HCT116 (cell line): Measurements from ENCODE around the gene AQP5. TPM values are rescaled to one million over a fixed set of nuclear protein-coding genes. Genes with fewer than 3 reads are reported as not detected.

Experiments used
- ATAC-seq: fragments of 200-7000 bp; cut with Tn5 transposase; 2 replicates; pipeline ENCODE4 v1.9.1; 2020; ENCODE audit warnings: mild to moderate bottlenecking, moderate library complexity
- BruUV-seq: library from RNA; stranded (reverse); fragments of 400-500 nt; replicated peaks from 2 replicates; lab custom pipeline; 2021; lab: Mats Ljungman, UMichigan
- CTCF ChIA-PET: fragments of 300-600 bp; sonication (Branson Sonifier 250); formaldehyde crosslinking; loops from one replicate; lab custom pipeline; 2021; ENCODE audit warnings: antibody characterized with exemption; lab: Charles Lee
- POLR2A ChIA-PET: fragments of 300-600, 350-600 bp; sonication (Branson Sonifier 250); formaldehyde crosslinking; loops from one replicate; lab custom pipeline; 2021; ENCODE audit warnings: antibody characterized with exemption; lab: Charles Lee
- RAD21 ChIA-PET, 2 experiments: fragments of 300-600 bp; sonication (Branson Sonifier 250); formaldehyde crosslinking; loops; one replicate each; lab custom pipeline; 2023; ENCODE audit warnings: low total read pairs in 2 of 2; ENCODE audit not compliant: uncharacterized antibody in 2 of 2, unreplicated experiment in 2 of 2, low non-redundant PET in 1 of 2; lab: Charles Lee
- DNase-seq: peaks from one replicate; pipeline ENCODE4 v3.0.0-alpha.2; 2010; ENCODE audit warnings: low read depth, low spot score
- H2AFZ ChIP-seq: fragments of 200-600 bp; shearing (Covaris generic), sonication (generic); 2 replicates; pipeline ENCODE4 v1.6.1; 2017; ENCODE audit warnings: low read depth, mixed run types, mixed read lengths, antibody characterized with exemption, low read length; ENCODE audit not compliant: poor library complexity, severe bottlenecking
- H3K27ac ChIP-seq: 2 replicates; pipeline ENCODE4 v1.5.1; 2012; ENCODE audit warnings: low read depth, low read length
- H3K27me3 ChIP-seq: fragments of 200-600 bp; sonication (generic); 2 replicates; pipeline ENCODE4 v1.6.1; 2016; ENCODE audit warnings: mixed run types, low read length, mixed read lengths; ENCODE audit not compliant: insufficient read depth
- H3K36me3 ChIP-seq, 2 experiments: fragments of 200-500 bp in 1 of 2; fragments of 200-600 bp in 1 of 2; sonication (Bioruptor generic) in 1 of 2; sonication (generic) in 1 of 2; 2 replicates each; pipeline versions ENCODE4 v1.5.1 to v1.6.1; 2014 to 2016; ENCODE audit warnings: low read length in 2 of 2, inconsistent platforms in 1 of 2, mixed read lengths in 1 of 2, mixed run types in 1 of 2; ENCODE audit not compliant: insufficient read depth in 2 of 2, control insufficient read depth in 1 of 2
- H3K4me1 ChIP-seq, 2 experiments: fragments of 200-600 bp in 1 of 2; sonication (generic) in 1 of 2; 2 replicates each; pipeline versions ENCODE4 v1.5.1 to v1.6.1; 2012 to 2017; ENCODE audit warnings: low read length in 2 of 2, inconsistent platforms in 1 of 2, mild to moderate bottlenecking in 1 of 2, mixed read lengths in 1 of 2, mixed run types in 1 of 2, moderate library complexity in 1 of 2; ENCODE audit not compliant: insufficient read depth in 2 of 2, control insufficient read depth in 1 of 2
- H3K4me2 ChIP-seq: fragments of 200-600 bp; sonication (generic); 2 replicates; pipeline ENCODE4 v1.6.1; 2017; ENCODE audit warnings: mixed run types, low read length, mixed read lengths
- H3K4me3 ChIP-seq, 2 experiments: fragments of 200-600 bp in 1 of 2; sonication (generic) in 1 of 2; replicated peaks in 1 of 2; 2 replicates each; pipeline ENCODE4 v1.5.1; 2011 to 2016; ENCODE audit warnings: low read length in 2 of 2, control low read depth in 1 of 2, low read depth in 1 of 2, mild to moderate bottlenecking in 1 of 2, mixed read lengths in 1 of 2, mixed run types in 1 of 2
- H3K79me2 ChIP-seq: fragments of 200-600 bp; sonication (generic); 2 replicates; pipeline ENCODE4 v1.6.1; 2017; ENCODE audit warnings: mild to moderate bottlenecking, mixed run types, low read length, moderate library complexity, mixed read lengths; ENCODE audit not compliant: insufficient read depth
- H3K9ac ChIP-seq: fragments of 200-600 bp; sonication (generic); 2 replicates; pipeline ENCODE4 v1.6.1; 2016; ENCODE audit warnings: low read length, mixed read lengths
- H3K9me2 ChIP-seq: fragments of 200-600 bp; sonication (generic), shearing (Covaris generic); 2 replicates; pipeline ENCODE4 v1.6.1; 2017; ENCODE audit warnings: mixed run types, mild to moderate bottlenecking, moderate library complexity; ENCODE audit not compliant: insufficient read depth
- H3K9me3 ChIP-seq, 2 experiments: fragments of 200-500 bp in 1 of 2; fragments of 200-600 bp in 1 of 2; sonication (Bioruptor generic) in 1 of 2; sonication (generic) in 1 of 2; 2 replicates each; pipeline ENCODE4 v1.6.1; 2014 to 2017; ENCODE audit warnings: low read length in 2 of 2, mixed read lengths in 2 of 2, inconsistent platforms in 1 of 2, low read depth in 1 of 2, mild to moderate bottlenecking in 1 of 2, mixed run types in 1 of 2, moderate library complexity in 1 of 2; ENCODE audit not compliant: control insufficient read depth in 1 of 2, insufficient read depth in 1 of 2
- H4K20me1 ChIP-seq: fragments of 200-600 bp; sonication (generic), shearing (Covaris generic); 2 replicates; pipeline ENCODE4 v1.6.1; 2017; ENCODE audit warnings: mixed run types, mild to moderate bottlenecking, moderate library complexity; ENCODE audit not compliant: insufficient read depth
- CBX3 ChIP-seq: IDR thresholded peaks from 2 replicates; pipeline ENCODE4 v1.6.1; 2012; ENCODE audit warnings: low read depth
- EGR1 ChIP-seq: IDR thresholded peaks from 2 replicates; pipeline ENCODE4 v1.6.1; 2012; ENCODE audit warnings: low read depth
- ELF1 ChIP-seq: IDR thresholded peaks from 2 replicates; pipeline ENCODE4 v1.6.1; 2012; ENCODE audit warnings: low read depth, borderline replicate concordance
- EZH2phosphoT487 ChIP-seq: fragments of 200-600 bp; IDR thresholded peaks from 2 replicates; pipeline ENCODE4 v1.6.1; 2018; ENCODE audit warnings: antibody characterized with exemption, borderline replicate concordance
- FOSL1 ChIP-seq: IDR thresholded peaks from 2 replicates; pipeline ENCODE4 v1.6.1; 2012; ENCODE audit warnings: low read depth
- JUND ChIP-seq: IDR thresholded peaks from 2 replicates; pipeline ENCODE4 v1.6.1; 2012
- POLR2AphosphoS5 ChIP-seq: IDR thresholded peaks from 2 replicates; pipeline ENCODE4 v1.6.1; 2011; ENCODE audit warnings: mild to moderate bottlenecking, low read depth, low read length, moderate library complexity
- TCF7L2 ChIP-seq: IDR thresholded peaks from 2 replicates; pipeline ENCODE4 v1.7.0; 2011; ENCODE audit warnings: borderline replicate concordance, inconsistent platforms; ENCODE audit not compliant: insufficient read depth, insufficient read length; ENCODE audit errors: extremely low read depth
- YY1 ChIP-seq: IDR thresholded peaks from 2 replicates; pipeline ENCODE4 v1.6.1; 2011; ENCODE audit warnings: low read length, low read depth, moderate library complexity, mild to moderate bottlenecking; ENCODE audit not compliant: insufficient replicate concordance; ENCODE audit errors: extremely low read depth
- ZFX ChIP-seq: fragments of 450-650 bp; IDR thresholded peaks from 2 replicates; pipeline ENCODE4 v1.6.1; 2017
- ZNF274 ChIP-seq: fragments of 200-500 bp; sonication (Bioruptor generic); IDR thresholded peaks from 2 replicates; pipeline ENCODE4 v1.6.1; 2014; ENCODE audit warnings: mild to moderate bottlenecking, low read depth, low read length, inconsistent platforms
- intact Hi-C: fragments of 100-400 bp; cut with micrococcal nuclease; formaldehyde crosslinking; loops from 2 replicates; pipeline ENCODE4 v1.10.0; 2022
- total RNA-seq: library from RNA; stranded (reverse); gene quantifications from one replicate; pipeline ENCODE4 v1.2.1, GENCODE V29; 2021; ENCODE audit not compliant: unreplicated experiment
- TF ChIP-seq, protein P1 (sequence below): IDR thresholded peaks from 2 replicates; pipeline ENCODE4 v1.6.1; 2012
- TF ChIP-seq, protein P2 (sequence below), 3 experiments: fragments of 200-600 bp in 1 of 3; sonication (generic) in 1 of 3; IDR thresholded peaks in 2 of 3; conservative IDR thresholded peaks in 1 of 3; 2 replicates each; pipeline ENCODE4 v1.5.1; 2012 to 2017; ENCODE audit warnings: low read depth in 2 of 3, low read length in 2 of 3, antibody characterized with exemption in 1 of 3, borderline replicate concordance in 1 of 3, control low read depth in 1 of 3, mild to moderate bottlenecking in 1 of 3, mixed read lengths in 1 of 3, mixed run types in 1 of 3, moderate library complexity in 1 of 3; ENCODE audit not compliant: insufficient read depth in 1 of 3

AQP5 gene
- total RNA-seq, 1 experiment from 2014 or later: not detected

DNA sequence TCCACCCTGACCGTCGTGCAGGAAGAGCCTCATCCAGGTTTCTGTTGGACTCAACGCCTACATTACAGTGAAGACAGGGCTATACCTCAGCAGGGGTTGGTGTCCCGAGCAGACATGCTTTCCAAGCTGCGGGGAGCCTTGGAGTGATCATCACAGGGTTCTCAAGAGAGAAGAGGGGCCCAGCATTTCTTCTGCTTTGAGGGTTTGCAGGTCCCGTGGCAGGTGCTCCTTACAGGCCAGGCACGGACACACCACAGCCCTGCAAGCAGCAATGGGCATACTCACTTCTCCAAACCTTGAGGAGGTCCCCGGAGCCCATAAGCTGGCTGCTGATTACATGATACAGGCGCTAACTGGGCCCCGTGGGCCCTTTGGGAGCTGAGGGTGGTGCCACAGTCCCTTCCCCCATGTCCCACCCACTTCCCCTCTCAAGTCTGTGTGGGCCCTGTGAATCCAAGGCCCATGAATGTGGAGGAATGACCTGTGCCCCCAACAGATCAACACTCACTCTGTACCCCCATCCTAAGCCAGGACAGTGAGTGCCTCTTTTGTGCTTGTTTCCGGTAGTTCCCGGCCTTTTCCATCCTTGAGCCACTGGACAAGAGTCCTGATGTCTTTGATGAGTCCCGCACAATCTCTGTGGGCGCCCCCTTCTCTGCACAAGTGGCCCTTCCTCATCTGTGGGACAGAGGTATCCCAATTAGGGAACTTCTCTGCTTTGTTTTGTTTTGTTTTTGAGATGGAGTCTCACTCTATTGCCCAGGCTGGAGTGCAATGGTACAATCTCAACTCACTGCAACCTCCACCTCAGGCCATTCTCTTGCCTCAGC is 10.0 kb upstream of the AQP5 start:
- no peaks in the 10 kb centered on the region for H3K36me3 ChIP-seq
- H3K4me2 ChIP-seq: no peak overlapping the region
- no peaks in the 10 kb centered on the region for H3K4me1 ChIP-seq
- POLR2A ChIA-PET: no interaction called here
- no peak for ATAC-seq
- BruUV-seq: no TSS peak
- no peaks in the 10 kb centered on the region for H4K20me1 ChIP-seq
- TF ChIP-seq ZFX: no peak
- TF ChIP-seq POLR2AphosphoS5: no peak
- TF ChIP-seq CBX3: no peak
- TF ChIP-seq, protein P1, sequence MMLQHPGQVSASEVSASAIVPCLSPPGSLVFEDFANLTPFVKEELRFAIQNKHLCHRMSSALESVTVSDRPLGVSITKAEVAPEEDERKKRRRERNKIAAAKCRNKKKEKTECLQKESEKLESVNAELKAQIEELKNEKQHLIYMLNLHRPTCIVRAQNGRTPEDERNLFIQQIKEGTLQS: no peak
- no peak for TF ChIP-seq YY1
- TF ChIP-seq TCF7L2: no peak
- TF ChIP-seq EGR1: no peak
- TF ChIP-seq EZH2phosphoT487: no peak
- no peak for TF ChIP-seq FOSL1
- no peak for TF ChIP-seq ZNF274
- TF ChIP-seq JUND: no peak
- TF ChIP-seq ELF1: no peak
- TF ChIP-seq, protein P2, sequence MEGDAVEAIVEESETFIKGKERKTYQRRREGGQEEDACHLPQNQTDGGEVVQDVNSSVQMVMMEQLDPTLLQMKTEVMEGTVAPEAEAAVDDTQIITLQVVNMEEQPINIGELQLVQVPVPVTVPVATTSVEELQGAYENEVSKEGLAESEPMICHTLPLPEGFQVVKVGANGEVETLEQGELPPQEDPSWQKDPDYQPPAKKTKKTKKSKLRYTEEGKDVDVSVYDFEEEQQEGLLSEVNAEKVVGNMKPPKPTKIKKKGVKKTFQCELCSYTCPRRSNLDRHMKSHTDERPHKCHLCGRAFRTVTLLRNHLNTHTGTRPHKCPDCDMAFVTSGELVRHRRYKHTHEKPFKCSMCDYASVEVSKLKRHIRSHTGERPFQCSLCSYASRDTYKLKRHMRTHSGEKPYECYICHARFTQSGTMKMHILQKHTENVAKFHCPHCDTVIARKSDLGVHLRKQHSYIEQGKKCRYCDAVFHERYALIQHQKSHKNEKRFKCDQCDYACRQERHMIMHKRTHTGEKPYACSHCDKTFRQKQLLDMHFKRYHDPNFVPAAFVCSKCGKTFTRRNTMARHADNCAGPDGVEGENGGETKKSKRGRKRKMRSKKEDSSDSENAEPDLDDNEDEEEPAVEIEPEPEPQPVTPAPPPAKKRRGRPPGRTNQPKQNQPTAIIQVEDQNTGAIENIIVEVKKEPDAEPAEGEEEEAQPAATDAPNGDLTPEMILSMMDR (IDR thresholded peaks at IDR 0.05 in 2 of 3, conservative IDR thresholded peaks at IDR 0.05 in 1 of 3; ENCODE audit: borderline replicate concordance in 1 of 3, insufficient read depth in 1 of 3, low read depth in 2 of 3, low read length in 2 of 3): no peak
- TF ChIP-seq, all 23 proteins: peak for 0
- H3K4me3 ChIP-seq: no peak overlapping the region
- H3K9me3 ChIP-seq: no peaks in the 10 kb centered on the region
- intact Hi-C loops: no loop called here
- H3K79me2 ChIP-seq: no peaks in the 10 kb centered on the region
- DNase-seq: no peak
- CTCF ChIA-PET: no interaction called here
- no peak overlapping the region for H2AFZ ChIP-seq
- H3K9me2 ChIP-seq: no peaks in the 10 kb centered on the region
- H3K9ac ChIP-seq: no peak overlapping the region
- no peaks in the 10 kb centered on the region for H3K27me3 ChIP-seq
- no peak overlapping the region for H3K27ac ChIP-seq
- RAD21 ChIA-PET: no interaction called here
